DOHH2 (cell line): ENCODE results near the gene ZBED5.

Experiments used
- EZH2phosphoT487 ChIP-seq: fragments of 200-600 bp; sonication (generic); IDR thresholded peaks from 2 replicates; pipeline ENCODE4 v1.6.1; 2017; ENCODE audit warnings: borderline replicate concordance, mild to moderate bottlenecking, antibody characterized with exemption, low read length, moderate library complexity, mixed read lengths
- TF ChIP-seq, protein P1 (sequence below): fragments of 200-600 bp; sonication (generic); IDR thresholded peaks from one replicate; pipeline ENCODE4 v1.5.1; 2014; ENCODE audit warnings: antibody characterized with exemption, mild to moderate bottlenecking, low read depth, low read length; ENCODE audit not compliant: poor library complexity, severe bottlenecking

DNA sequence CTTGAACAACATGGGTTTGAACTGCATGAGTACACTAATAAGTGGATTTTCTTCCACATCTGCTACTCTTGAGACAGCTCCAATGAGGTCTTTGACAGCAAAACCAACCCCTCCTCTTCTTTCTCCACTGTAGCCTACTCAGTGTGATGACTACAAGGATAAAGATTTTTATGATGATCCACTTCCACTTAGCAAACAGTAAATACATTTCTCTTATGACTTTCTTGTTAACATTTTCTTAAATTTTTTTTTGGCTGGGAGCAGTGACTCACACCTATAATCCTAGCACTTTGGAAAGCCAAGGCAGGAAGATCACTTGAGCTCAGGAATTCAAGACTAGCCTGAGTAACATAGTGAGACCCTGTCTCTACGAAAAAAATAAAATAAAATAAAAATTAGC lies 39.3 kb downstream of the ZBED5 start:
- TF ChIP-seq, protein P1, sequence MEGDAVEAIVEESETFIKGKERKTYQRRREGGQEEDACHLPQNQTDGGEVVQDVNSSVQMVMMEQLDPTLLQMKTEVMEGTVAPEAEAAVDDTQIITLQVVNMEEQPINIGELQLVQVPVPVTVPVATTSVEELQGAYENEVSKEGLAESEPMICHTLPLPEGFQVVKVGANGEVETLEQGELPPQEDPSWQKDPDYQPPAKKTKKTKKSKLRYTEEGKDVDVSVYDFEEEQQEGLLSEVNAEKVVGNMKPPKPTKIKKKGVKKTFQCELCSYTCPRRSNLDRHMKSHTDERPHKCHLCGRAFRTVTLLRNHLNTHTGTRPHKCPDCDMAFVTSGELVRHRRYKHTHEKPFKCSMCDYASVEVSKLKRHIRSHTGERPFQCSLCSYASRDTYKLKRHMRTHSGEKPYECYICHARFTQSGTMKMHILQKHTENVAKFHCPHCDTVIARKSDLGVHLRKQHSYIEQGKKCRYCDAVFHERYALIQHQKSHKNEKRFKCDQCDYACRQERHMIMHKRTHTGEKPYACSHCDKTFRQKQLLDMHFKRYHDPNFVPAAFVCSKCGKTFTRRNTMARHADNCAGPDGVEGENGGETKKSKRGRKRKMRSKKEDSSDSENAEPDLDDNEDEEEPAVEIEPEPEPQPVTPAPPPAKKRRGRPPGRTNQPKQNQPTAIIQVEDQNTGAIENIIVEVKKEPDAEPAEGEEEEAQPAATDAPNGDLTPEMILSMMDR: no peak
- no peak for TF ChIP-seq EZH2phosphoT487
